Measurements from ENCODE around the gene C17orf75.
"Not testable (repeated sequence)": the region's sequence is repeated elsewhere in the genome, so short reads cannot be mapped to it uniquely, and the experiment has no call there.

The C17orf75 gene

GRCh38 chr17:32342603-32343325, 791 bp upstream of the C17orf75 start:
- DNase-seq, result no peak

GRCh38 chr17:32341141-32341856, 674 bp downstream of the C17orf75 start:
- no peak for DNase-seq

DNA sequence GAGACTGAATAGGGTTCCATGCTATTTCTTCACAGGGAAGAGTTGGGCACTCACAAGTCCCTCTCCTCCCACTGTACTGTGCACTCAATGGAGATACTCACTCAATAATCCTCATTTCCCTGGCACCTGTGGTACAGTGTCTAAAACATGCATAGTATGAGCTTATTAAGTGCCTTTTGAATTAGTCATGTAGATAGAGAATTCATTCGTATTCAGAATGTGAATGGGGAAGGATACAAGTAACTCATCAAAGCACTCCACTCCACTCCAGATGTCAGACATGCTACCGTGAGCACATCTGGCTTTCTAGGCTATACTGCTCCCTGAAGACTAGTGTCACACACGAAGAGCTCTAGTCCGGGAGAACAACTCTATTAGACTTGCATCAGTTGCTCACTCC, 6.3 kb downstream of the C17orf75 start:
- DNase-seq, result no peak

GRCh38 chr17:32335046-32335445, 6.9 kb downstream of the C17orf75 start:
- no peak for DNase-seq

GRCh38 chr17:32333187-32333586, 8.8 kb downstream of the C17orf75 start:
- no peak for DNase-seq

DNA sequence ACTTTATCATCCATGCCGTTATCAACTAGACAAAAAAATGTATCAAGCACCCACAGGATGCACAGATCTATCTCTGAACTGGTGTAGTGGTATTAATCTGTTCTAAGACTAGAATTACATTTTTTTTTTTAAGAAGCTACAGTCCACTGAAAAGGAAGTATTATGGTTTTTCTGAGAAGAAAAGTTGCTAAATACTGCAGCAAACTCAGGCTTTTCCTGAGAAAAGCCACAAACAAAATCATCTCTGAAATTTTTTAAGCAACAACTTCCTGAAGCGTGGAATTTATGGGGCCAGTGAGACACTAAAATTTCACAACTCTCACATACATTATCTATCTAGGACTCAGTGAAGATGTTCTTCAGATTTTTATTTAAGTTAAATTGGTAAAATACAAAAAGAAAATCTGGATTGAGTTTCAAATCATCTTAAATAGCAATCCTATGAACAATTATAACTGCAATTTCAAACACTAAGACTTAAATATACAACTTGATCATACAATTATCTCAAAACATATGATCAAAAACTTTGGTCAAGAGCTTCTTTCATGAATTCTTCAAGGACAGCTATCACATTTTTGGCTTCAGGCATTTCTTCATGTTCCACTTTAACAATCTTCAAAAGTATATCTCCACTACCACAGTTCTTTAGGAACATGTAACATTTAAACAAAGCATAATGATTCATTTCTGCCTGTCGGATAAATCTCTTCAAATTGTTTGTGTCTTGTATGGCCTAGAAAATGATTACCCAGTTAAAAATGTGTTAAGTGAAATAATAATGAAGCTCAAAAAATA, 10.5 kb downstream of the C17orf75 start:
- no peak for DNase-seq

GRCh38 chr17:32330147-32330546, 11.8 kb downstream of the C17orf75 start:
- DNase-seq, result no peak

DNA sequence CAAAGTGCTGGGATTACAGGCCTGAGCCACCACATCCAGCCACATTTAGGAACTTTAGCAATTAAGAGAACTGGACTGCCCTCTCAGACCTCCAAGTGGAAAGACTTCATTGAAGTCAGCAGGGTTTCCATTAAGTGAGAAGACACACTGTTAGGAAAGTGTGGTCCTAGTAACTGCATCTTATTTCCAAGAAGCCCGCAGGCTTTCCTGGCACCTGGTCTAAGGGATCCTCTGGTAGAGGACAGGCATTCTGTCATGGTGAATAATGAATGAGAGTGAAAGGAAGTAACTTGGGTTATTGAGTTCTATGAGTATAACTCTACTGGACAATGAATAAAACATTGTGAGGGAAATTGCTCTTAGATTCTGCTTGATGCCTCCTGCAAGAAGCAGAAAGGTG, 14.1 kb downstream of the C17orf75 start:
- no peak for DNase-seq

- no peak for DNase-seq
Observed at GRCh38 chr17:32323811-32324491, 18.0 kb downstream of the C17orf75 start.

DNA sequence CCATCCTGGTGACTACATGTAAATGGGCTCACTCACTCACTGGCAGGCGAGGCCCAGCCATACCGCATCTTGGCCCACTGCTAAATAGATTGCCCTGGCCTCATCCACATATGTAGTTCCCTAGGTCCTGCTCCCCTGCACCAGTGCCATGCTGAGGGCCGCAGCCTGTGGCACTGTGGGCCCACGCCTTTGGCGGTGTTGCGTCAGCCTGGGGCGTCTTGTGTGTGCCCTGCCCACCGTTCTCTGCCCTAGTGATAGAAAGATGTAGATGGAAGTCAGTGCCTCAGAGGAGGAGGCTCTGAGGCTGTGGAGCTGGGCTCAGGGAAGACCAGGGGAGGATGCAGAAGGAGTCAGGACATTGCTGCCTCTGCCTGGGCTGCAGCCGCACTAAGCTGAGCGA, 18.9 kb downstream of the C17orf75 start:
- no peak for DNase-seq

DNA sequence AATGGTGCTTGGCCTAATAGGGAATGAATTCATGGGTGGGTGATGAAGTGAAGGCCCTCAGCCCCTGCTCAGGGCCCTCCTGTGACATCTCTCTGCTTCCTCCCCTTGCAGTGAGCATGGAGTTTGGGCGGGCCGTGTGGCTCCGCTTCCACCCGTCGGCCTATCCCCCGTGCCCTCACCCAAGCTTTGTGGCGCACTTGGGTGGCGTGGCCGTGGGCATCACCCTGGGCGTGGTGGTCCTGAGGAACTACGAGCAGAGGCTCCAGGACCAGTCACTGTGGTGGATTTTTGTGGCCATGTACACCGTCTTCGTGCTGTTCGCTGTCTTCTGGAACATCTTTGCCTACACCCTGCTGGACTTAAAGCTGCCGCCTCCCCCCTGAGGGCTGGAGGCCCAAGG, 21.1 kb downstream of the C17orf75 start:
- no peak for DNase-seq

DNA sequence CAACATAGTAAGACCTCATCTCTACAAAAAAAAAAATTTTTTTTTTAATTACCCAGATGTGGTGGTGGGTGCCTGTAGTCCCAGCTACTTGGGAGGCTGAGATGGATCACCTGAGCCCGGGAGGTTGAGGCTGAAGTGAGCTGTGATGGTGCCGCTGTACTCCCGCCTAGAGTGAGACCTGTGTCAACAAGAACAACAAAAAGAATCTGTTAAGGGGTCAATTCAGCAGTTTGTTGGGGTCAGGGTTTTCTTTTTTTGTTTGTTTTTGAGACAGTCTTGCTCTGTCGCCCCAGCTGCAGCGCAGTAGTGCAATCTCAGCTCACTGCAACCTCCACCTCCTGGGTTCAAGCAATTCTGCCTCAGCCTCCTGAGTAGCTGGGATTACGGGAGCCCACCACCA, 21.9 kb downstream of the C17orf75 start:
- not testable (repeated sequence) for DNase-seq

GRCh38 chr17:32319548-32319905, 22.4 kb downstream of the C17orf75 start:
- peak; percentile 58 for DNase-seq

- no peak for DNase-seq
Observed at GRCh38 chr17:32318071-32318470, 23.9 kb downstream of the C17orf75 start.

DNA sequence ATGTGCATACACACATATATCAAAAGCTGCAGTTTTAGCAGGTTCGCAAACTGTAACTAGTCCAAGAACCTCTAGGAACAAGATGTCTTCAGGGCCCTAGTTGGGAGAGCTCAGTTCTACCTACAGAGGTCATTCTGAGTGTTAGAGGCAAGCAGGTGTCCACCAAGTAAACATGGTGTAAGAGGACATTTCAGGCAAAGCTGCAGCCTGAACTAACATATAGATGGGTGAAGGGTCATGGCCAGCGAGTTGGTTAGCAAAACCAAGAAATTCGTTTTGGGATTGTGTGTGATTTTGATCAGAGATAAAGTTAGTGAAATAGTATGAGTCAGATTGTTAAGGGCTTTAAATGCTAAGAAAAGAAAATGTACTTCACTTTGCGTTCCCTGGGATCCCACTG, 24.6 kb downstream of the C17orf75 start:
- no peak for DNase-seq

DNA sequence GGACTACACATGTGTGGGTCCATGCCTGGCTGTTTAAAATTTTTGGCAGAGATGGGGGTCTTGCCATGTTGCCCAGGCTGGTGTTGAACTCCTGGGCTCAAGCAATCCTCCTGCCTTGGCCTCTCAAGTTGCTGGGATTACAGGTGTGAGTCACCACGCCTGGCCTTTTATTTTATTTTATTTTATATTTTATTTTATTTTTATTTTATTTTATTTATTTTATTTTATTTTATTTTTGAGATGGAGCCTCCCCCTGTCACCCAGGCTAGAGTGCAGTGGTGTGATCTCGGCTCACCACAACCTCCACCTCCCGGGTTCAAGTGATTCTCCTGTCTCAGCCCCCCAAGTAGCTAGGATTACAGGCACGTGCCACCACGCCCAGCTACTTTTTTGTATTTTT, 25.3 kb downstream of the C17orf75 start:
- DNase-seq, result not testable (repeated sequence)

- no peak for DNase-seq
Observed at GRCh38 chr17:32315171-32315570, 26.8 kb downstream of the C17orf75 start.

- DNase-seq, result no peak
Observed at GRCh38 chr17:32314636-32315035, 27.3 kb downstream of the C17orf75 start.

GRCh38 chr17:32311028-32311536, 30.9 kb downstream of the C17orf75 start:
- no peak for DNase-seq

GRCh38 chr17:32307658-32308057, 34.3 kb downstream of the C17orf75 start:
- DNase-seq, result no peak

- no peak for DNase-seq
Observed at GRCh38 chr17:32305049-32305448, 36.9 kb downstream of the C17orf75 start.

DNA sequence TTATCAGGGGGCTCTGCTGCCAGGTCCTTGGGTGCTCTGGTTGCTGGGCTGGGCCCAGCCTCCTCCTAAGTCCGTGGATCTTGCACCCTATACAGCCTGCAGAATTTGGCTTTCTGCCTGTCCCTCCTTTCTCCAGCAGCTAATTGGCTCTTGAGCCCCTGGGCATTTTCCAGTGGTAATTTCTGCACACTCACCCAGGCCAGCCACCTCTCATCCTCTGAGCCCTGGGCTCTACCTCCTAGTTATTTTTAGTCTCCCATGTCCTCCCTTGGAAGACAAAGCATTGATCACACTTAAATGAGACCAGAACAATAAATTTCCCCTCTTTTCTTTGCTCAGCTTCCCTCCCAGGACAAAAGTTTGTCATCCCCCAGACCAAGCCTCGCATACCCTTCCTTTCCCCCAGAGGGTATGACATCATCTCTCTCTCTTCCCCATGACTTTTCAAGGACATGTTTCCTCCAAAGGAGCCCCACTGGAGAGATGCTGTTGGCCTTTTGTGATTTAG, 38.1 kb downstream of the C17orf75 start:
- DNase-seq, result no peak
